HepG2 (cell line): ENCODE data around the gene PEX5L. TPM values are rescaled to one million over a fixed set of nuclear protein-coding genes. Genes with fewer than 3 reads are reported as not detected.

Source experiments
- ATAC-seq: fragments of 200-7000 bp; cut with Tn5 transposase; 3 replicates; pipeline ENCODE4 v1.9.1; 2020; ENCODE audit warnings: mild to moderate bottlenecking, moderate library complexity
- BruUV-seq: library from RNA; stranded (reverse); fragments of 400-500 nt; replicated peaks from 2 replicates; lab custom pipeline; 2021; lab: Mats Ljungman, UMichigan
- CTCF ChIA-PET: fragments of 300-600 bp; formaldehyde crosslinking; extraction: SDS; loops from one replicate; lab custom pipeline; 2021; ENCODE audit warnings: low total read pairs, inconsistent platforms, low intra/inter-chr PET ratio; lab: Yijun Ruan, JAX
- POLR2A ChIA-PET: fragments of 350-600 bp; sonication (Branson Sonifier 250); formaldehyde crosslinking; loops from one replicate; lab custom pipeline; 2020; ENCODE audit warnings: antibody characterized with exemption, inconsistent platforms; lab: Yijun Ruan, JAX
- DNase-seq: peaks from one replicate; pipeline ENCODE4 v3.0.0-alpha.2; 2015; ENCODE audit warnings: low spot score
- FAIRE-seq: peaks from 3 replicates; lab custom pipeline; 2011; peaks lifted over from hg19 to GRCh38; lab: Jason Lieb, UNC
- H2AFZ ChIP-seq: one replicate; pipeline ENCODE4 v1.6.1; 2011; ENCODE audit warnings: low read length, inconsistent platforms
- H3K27ac ChIP-seq: fragments of 300-600 bp; 3 replicates; pipeline ENCODE4 v1.8.0; 2011; ENCODE audit warnings: mixed run types, mild to moderate bottlenecking, mixed read lengths, low read length, inconsistent platforms; ENCODE audit not compliant: insufficient read depth; ENCODE audit errors: extremely low read length
- H3K27me3 ChIP-seq, 2 experiments: fragments of 200-600 bp in 1 of 2; 2 replicates in 1 of 2; 3 replicates in 1 of 2; pipeline versions ENCODE4 v1.6.0 to v1.8.0; 2011; ENCODE audit warnings: low read length in 2 of 2, mild to moderate bottlenecking in 2 of 2, moderate library complexity in 2 of 2, inconsistent platforms in 1 of 2; ENCODE audit not compliant: insufficient read depth in 2 of 2, control insufficient read depth in 1 of 2
- H3K36me3 ChIP-seq, 2 experiments: fragments of 200-600 bp in 1 of 2; replicated peaks in 1 of 2; 2 replicates in 1 of 2; 3 replicates in 1 of 2; pipeline versions ENCODE4 v1.5.1 to v1.8.0; 2011; ENCODE audit warnings: low read length in 2 of 2, inconsistent platforms in 1 of 2; ENCODE audit not compliant: insufficient read depth in 2 of 2, control insufficient read depth in 1 of 2
- H3K4me1 ChIP-seq: 2 replicates; pipeline ENCODE4 v1.5.1; 2012; ENCODE audit warnings: low read length, inconsistent platforms; ENCODE audit not compliant: insufficient read depth
- H3K4me2 ChIP-seq: 2 replicates; pipeline ENCODE4 v1.6.0; 2011; ENCODE audit warnings: low read depth, low read length, inconsistent platforms
- H3K4me3 ChIP-seq, 3 experiments: fragments of 200-600 bp in 1 of 3; sonication (generic), shearing (Covaris generic) in 1 of 3; replicated peaks in 1 of 3; 2 replicates each; pipeline ENCODE4 v1.5.1; 2011 to 2016; ENCODE audit warnings: low read length in 3 of 3, inconsistent platforms in 2 of 3, low read depth in 2 of 3, mild to moderate bottlenecking in 2 of 3, control low read depth in 1 of 3, mixed read lengths in 1 of 3; ENCODE audit not compliant: insufficient read depth in 1 of 3
- H3K79me2 ChIP-seq: one replicate; pipeline ENCODE4 v1.6.1; 2011; ENCODE audit warnings: low read length, inconsistent platforms; ENCODE audit not compliant: insufficient read depth
- H3K9ac ChIP-seq: 2 replicates; pipeline ENCODE4 v1.6.0; 2011; ENCODE audit warnings: mild to moderate bottlenecking, low read depth, low read length, inconsistent platforms; ENCODE audit not compliant: insufficient read depth
- H3K9me3 ChIP-seq: 2 replicates; pipeline ENCODE4 v1.5.1; 2012; ENCODE audit warnings: mild to moderate bottlenecking, low read length
- H4K20me1 ChIP-seq: 2 replicates; pipeline ENCODE4 v1.6.0; 2011; ENCODE audit warnings: inconsistent platforms, mild to moderate bottlenecking, low read length, moderate library complexity; ENCODE audit not compliant: insufficient read depth
- BHLHE40 ChIP-seq: IDR thresholded peaks from 2 replicates; pipeline ENCODE4 v1.6.1; 2011; ENCODE audit warnings: low read length, improper control_type of control experiment
- FOXO1 ChIP-seq: sonication (generic); formaldehyde crosslinking; IDR thresholded peaks from 2 replicates; pipeline ENCODE4 v1.4.0; 2020; ENCODE audit warnings: missing genetic modification reagents
- HNF4G ChIP-seq, 2 experiments: sonication (generic) in 1 of 2; formaldehyde crosslinking in 1 of 2; IDR thresholded peaks; 2 replicates each; pipeline versions ENCODE4 v1.4.0 to v1.6.1; 2011 to 2020; ENCODE audit warnings: borderline replicate concordance in 2 of 2, low read depth in 2 of 2, mild to moderate bottlenecking in 2 of 2, low read length in 1 of 2, missing genetic modification reagents in 1 of 2, moderate library complexity in 1 of 2
- HNRNPK ChIP-seq: fragments of 200-400 bp; formaldehyde crosslinking; IDR thresholded peaks from 2 replicates; pipeline ENCODE4 v1.6.1; 2018; ENCODE audit warnings: low read length, low read depth, moderate library complexity, mild to moderate bottlenecking; ENCODE audit not compliant: poor library complexity, severe bottlenecking
- KAT2B ChIP-seq: fragments of 150-350 bp; IDR thresholded peaks from 2 replicates; pipeline ENCODE4 v1.6.1; 2014; ENCODE audit warnings: low read depth, low read length, borderline replicate concordance
- KDM3A ChIP-seq: IDR thresholded peaks from 2 replicates; pipeline ENCODE4 v1.6.1; 2018; ENCODE audit warnings: low read depth, missing compliant biosample characterization
- ZBTB42 ChIP-seq: sonication (generic); formaldehyde crosslinking; IDR thresholded peaks from 2 replicates; pipeline ENCODE4 v1.5.0; 2020; ENCODE audit warnings: mild to moderate bottlenecking, missing genetic modification reagents
- ZNF549 ChIP-seq: sonication (generic); formaldehyde crosslinking; IDR thresholded peaks from 2 replicates; pipeline ENCODE4 v1.5.0; 2020; ENCODE audit warnings: missing genetic modification reagents
- ZNF780A ChIP-seq: sonication (generic); formaldehyde crosslinking; IDR thresholded peaks from 2 replicates; pipeline ENCODE4 v1.8.0; 2022; ENCODE audit warnings: mild to moderate bottlenecking, missing genetic modification reagents, moderate library complexity
- WGBS: methylation state at CpG from one replicate; pipeline ENCODE4 v1.1.6; 2017; ENCODE audit warnings: low lambda C conversion rate; 5-methylcytosine and 5-hydroxymethylcytosine counted together
- in situ Hi-C: cut with HindIII; loops from 2 replicates; pipeline ENCODE4 v1.10.0; 2017; ENCODE audit warnings: low pct_unique_long_range_greater_than_20kb; ENCODE audit not compliant: extremely low pct_ligation_motif_present
- intact Hi-C: fragments of 100-400 bp; cut with micrococcal nuclease; formaldehyde crosslinking; loops from one replicate; pipeline ENCODE4 v1.10.0; 2022; ENCODE audit not compliant: unreplicated experiment
- polyA plus RNA-seq, 8 experiments: library from polyadenylated mRNA; depleted of rRNA in 3 of 8; stranded (reverse) in 7 of 8; unstranded in 1 of 8; fragments of >200 nt; fragmentation: Illumina TruSeq in 4 of 8; extraction: Trizol in 4 of 8; gene quantifications; 2 replicates each; pipeline versions ENCODE4 v1.2.1 to v1.2.3, GENCODE V29; 2011 to 2016; ENCODE audit warnings: low read depth in 4 of 8, missing spikeins in 1 of 8, mixed read lengths in 1 of 8; ENCODE audit not compliant: insufficient read depth in 1 of 8
- total RNA-seq, 5 experiments: library from RNA; depleted of rRNA; stranded (reverse); fragments of >200 nt; fragmentation: Illumina TruSeq; extraction: Trizol; gene quantifications; 2 replicates each; pipeline ENCODE4 v1.2.3, GENCODE V29; 2016; ENCODE audit warnings: low read depth in 1 of 5
- TF ChIP-seq, protein P1 (sequence below): sonication (generic); formaldehyde crosslinking; IDR thresholded peaks from 2 replicates; pipeline ENCODE4 v1.5.1; 2020; ENCODE audit warnings: mild to moderate bottlenecking, missing genetic modification reagents, borderline replicate concordance
- TF ChIP-seq, protein P2 (sequence below): sonication (generic); formaldehyde crosslinking; IDR thresholded peaks from 2 replicates; pipeline ENCODE4 v1.8.0; 2022; ENCODE audit warnings: mild to moderate bottlenecking, missing genetic modification reagents

The PEX5L gene
- total and polyA plus RNA-seq, 2 of the 13 experiments (the other 11 are each of a cell fraction or from before 2014, with no cell fraction given) = not detected

DNA sequence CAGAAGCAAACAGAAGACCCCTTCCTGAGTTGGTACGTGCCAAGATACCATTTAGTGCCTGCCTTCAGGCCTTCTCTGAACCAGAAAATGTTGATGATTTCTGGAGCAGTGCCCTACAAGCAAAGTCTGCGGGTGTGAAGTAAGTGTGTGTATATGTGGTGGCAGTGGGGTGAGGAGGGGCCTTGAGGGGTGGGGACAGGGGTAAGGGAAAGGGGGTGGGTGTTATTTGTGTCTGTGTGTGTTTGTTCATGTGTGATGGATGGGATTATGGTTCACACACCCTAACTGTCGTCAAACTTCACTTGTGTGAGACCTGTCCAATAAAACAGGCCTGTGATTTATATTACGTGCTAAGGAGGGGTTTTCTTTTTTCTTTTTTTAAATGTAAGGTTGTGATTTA is 291.7 kb downstream of the PEX5L start:
- no peak overlapping the region for H2AFZ ChIP-seq
- no peaks in the 10 kb centered on the region for H4K20me1 ChIP-seq
- H3K79me2 ChIP-seq = peaks cover 14% of the 10 kb centered on the region
- DNase-seq (no peak), ATAC-seq (no peak), FAIRE-seq (no peak)
- ChIA-PET POLR2A (no interaction called here), CTCF (no interaction called here)
- no peaks in the 10 kb centered on the region for H3K27me3 ChIP-seq
- H3K4me3 ChIP-seq = no peak overlapping the region
- in situ Hi-C loops = no loop called here
- whole genome bisulfite sequencing = 95% methylated on average over 4 of the region's 4 CpGs
- no peaks in the 10 kb centered on the region for H3K9me3 ChIP-seq
- intact Hi-C loops = no loop called here
- no TSS peak for BruUV-seq
- H3K4me1 ChIP-seq = peaks cover 46% of the 10 kb centered on the region
- TF ChIP-seq KDM3A (no peak), KAT2B (no peak), ZNF780A (no peak), BHLHE40 (no peak), ZBTB42 (CRISPR knock-in tag) (no peak), FOXO1 (CRISPR knock-in tag) (no peak), ZNF549 (CRISPR knock-in tag) (no peak), HNRNPK (no peak), HNF4G (IDR thresholded peaks at IDR 0.05; ENCODE audit: borderline replicate concordance, low read depth, low read length) (no peak), HNF4G (CRISPR knock-in tag; IDR thresholded peaks at IDR 0.05; ENCODE audit: borderline replicate concordance, low read depth) (no peak)
- TF ChIP-seq, protein P1, sequence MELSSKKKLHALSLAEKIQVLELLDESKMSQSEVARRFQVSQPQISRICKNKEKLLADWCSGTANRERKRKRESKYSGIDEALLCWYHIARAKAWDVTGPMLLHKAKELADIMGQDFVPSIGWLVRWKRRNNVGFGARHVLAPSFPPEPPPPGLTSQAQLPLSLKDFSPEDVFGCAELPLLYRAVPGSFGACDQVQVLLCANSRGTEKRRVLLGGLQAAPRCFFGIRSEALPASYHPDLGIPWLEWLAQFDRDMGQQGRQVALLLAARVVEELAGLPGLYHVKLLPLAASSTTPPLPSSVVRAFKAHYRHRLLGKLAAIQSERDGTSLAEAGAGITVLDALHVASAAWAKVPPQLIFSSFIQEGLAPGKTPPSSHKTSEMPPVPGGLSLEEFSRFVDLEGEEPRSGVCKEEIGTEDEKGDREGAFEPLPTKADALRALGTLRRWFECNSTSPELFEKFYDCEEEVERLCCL = no peak
- TF ChIP-seq, protein P2, sequence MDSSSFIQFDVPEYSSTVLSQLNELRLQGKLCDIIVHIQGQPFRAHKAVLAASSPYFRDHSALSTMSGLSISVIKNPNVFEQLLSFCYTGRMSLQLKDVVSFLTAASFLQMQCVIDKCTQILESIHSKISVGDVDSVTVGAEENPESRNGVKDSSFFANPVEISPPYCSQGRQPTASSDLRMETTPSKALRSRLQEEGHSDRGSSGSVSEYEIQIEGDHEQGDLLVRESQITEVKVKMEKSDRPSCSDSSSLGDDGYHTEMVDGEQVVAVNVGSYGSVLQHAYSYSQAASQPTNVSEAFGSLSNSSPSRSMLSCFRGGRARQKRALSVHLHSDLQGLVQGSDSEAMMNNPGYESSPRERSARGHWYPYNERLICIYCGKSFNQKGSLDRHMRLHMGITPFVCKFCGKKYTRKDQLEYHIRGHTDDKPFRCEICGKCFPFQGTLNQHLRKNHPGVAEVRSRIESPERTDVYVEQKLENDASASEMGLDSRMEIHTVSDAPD (CRISPR knock-in tag) = no peak
- H3K9ac ChIP-seq = no peak overlapping the region
- no peak overlapping the region for H3K27ac ChIP-seq
- H3K4me2 ChIP-seq = no peak overlapping the region
- H3K36me3 ChIP-seq = peaks cover 15 to 56% of the 10 kb centered on the region in 2 experiments; a peak in 4 of 5 replicates
